NCI-H1092 treated with DMSO at 0.1 percent for 48 hours (cell line): ENCODE data around the gene LRTM1.

Experiments
- DNase-seq: peaks from one replicate; lab custom pipeline; 2025; lab: John Stamatoyannopoulos, UW

Gene LRTM1

GRCh38 chr3:54928046-54928770 lies at the start of gene LRTM1:
Gene LRTM1 (minus strand): TSS chr3:54928059. CDS start chr3:54927911, 148 bp downstream.
- DNase-seq, result no peak

GRCh38 chr3:54977439-54977838 lies 49.6 kb upstream of the LRTM1 start:
- DNase-seq, result no peak

GRCh38 chr3:54970895-54971294 lies 43.0 kb upstream of the LRTM1 start:
- DNase-seq, result no peak

GRCh38 chr3:54969652-54970051 lies 41.8 kb upstream of the LRTM1 start:
- DNase-seq, result no peak

- DNase-seq, result no peak
Observed at GRCh38 chr3:54968546-54969172, 40.8 kb upstream of the LRTM1 start.

GRCh38 chr3:54967731-54968161 lies 39.9 kb upstream of the LRTM1 start:
- DNase-seq, result no peak

- DNase-seq, result no peak
Observed at GRCh38 chr3:54966979-54967378, 39.1 kb upstream of the LRTM1 start.

GRCh38 chr3:54965746-54966145 lies 37.9 kb upstream of the LRTM1 start:
- no peak for DNase-seq

GRCh38 chr3:54964081-54964480 lies 36.2 kb upstream of the LRTM1 start:
- DNase-seq, result no peak

GRCh38 chr3:54963641-54964040 lies 35.8 kb upstream of the LRTM1 start:
- DNase-seq, result no peak

- no peak for DNase-seq
Observed at GRCh38 chr3:54962200-54962599, 34.3 kb upstream of the LRTM1 start.

GRCh38 chr3:54960701-54961100 lies 32.8 kb upstream of the LRTM1 start:
- no peak for DNase-seq

GRCh38 chr3:54960082-54960481 lies 32.2 kb upstream of the LRTM1 start:
- no peak for DNase-seq

- no peak for DNase-seq
Observed at GRCh38 chr3:54957711-54958110, 29.9 kb upstream of the LRTM1 start.

- DNase-seq, result no peak
Observed at GRCh38 chr3:54955941-54956340, 28.1 kb upstream of the LRTM1 start.

GRCh38 chr3:54955496-54955895 lies 27.6 kb upstream of the LRTM1 start:
- no peak for DNase-seq

- DNase-seq, result no peak
Observed at GRCh38 chr3:54954521-54954920, 26.7 kb upstream of the LRTM1 start.

- no peak for DNase-seq
Observed at GRCh38 chr3:54954022-54954421, 26.2 kb upstream of the LRTM1 start.

GRCh38 chr3:54951405-54951804 lies 23.5 kb upstream of the LRTM1 start:
- DNase-seq, result peak; percentile 24

- DNase-seq, result no peak
Observed at GRCh38 chr3:54950391-54951003, 22.6 kb upstream of the LRTM1 start.

GRCh38 chr3:54949491-54950044 lies 21.7 kb upstream of the LRTM1 start:
- DNase-seq, result no peak

GRCh38 chr3:54941690-54942362 lies 14.0 kb upstream of the LRTM1 start:
- no peak for DNase-seq
